ENCODE results near the gene TICRR. TPM values are rescaled to one million over a fixed set of nuclear protein-coding genes. Genes with fewer than 3 reads are reported as not detected.
A peak's percentile ranks its signal among the peaks of the same experiment; 100 is the strongest.

Gene TICRR
- 0.05 TPM in 1 of 2 replicates, not detected in the other for total RNA-seq
- 0.12 TPM for total RNA-seq (2013)
- polyA plus RNA-seq = 0.07 and 0.13 TPM in 2 replicates
- polyA minus RNA-seq = 0.17 and 0.50 TPM in 2 replicates

- ChIA-PET POLR2A (no interaction called here), CTCF (interaction anchor here (0.7 to 1.0 kb wide), 3 partner anchors 13 to 217 kb away, joined by 3 to 4 read pairs (median 3); no protein-coding TSS in a partner anchor)
- Histone ChIP-seq H3K9me3 (ENCODE audit: control extremely low read depth in 1 of 3, control insufficient read depth in 2 of 3, insufficient read depth in 1 of 3, low read length in 2 of 3) (no peaks in the 10 kb centered on the region), H3K36me3 (replicated peaks in 1 of 2; ENCODE audit: control extremely low read depth in 1 of 2, control insufficient read depth in 1 of 2, extremely low read depth in 1 of 2, insufficient read depth in 2 of 2, low read length in 1 of 2) (no peaks in the 10 kb centered on the region), H3K79me2 (ENCODE audit: control insufficient read depth, insufficient read depth, low read length) (peaks cover 14% of the 10 kb centered on the region), H3K9ac (ENCODE audit: low read length) (peak within 1 kb of the TSS; percentile 85), H3K4me2 (replicated peaks; ENCODE audit: low read depth, low read length, poor library complexity, severe bottlenecking) (peak within 1 kb of the TSS; percentile 97), H2AFZ (ENCODE audit: insufficient read depth, low read depth, low read length, poor library complexity, severe bottlenecking) (peak within 1 kb of the TSS; percentile 95), H3K4me1 (ENCODE audit: control insufficient read depth in 2 of 2, insufficient read depth in 2 of 2, low read length in 2 of 2) (peaks cover 6 to 15% of the 10 kb centered on the region in 2 donors), H4K20me1 (ENCODE audit: control insufficient read depth, insufficient read depth, low read length, poor library complexity, severe bottlenecking) (no peaks in the 10 kb centered on the region), H3K27ac (ENCODE audit: low read length in 2 of 2) (no peak within 1 kb of the TSS), H3K4me3 (ENCODE audit: control extremely low read depth in 1 of 5, extremely low read depth in 1 of 5, insufficient read depth in 1 of 5, low read depth in 2 of 5, low read length in 4 of 5) (peak within 1 kb of the TSS; percentile 69 to 91 (median 86)), H3K27me3 (replicated peaks in 1 of 4; ENCODE audit: control extremely low read depth in 1 of 4, control insufficient read depth in 3 of 4, insufficient read depth in 4 of 4, low read length in 3 of 4) (peaks cover 0 to 5% (median 0%) of the 10 kb centered on the region in 4 experiments)
- TF ChIP-seq CTCF (IDR thresholded peaks at IDR 0.05) (no peak), EZH2 (IDR thresholded peaks at IDR 0.05; ENCODE audit: borderline replicate concordance, insufficient read depth, low read depth, low read length, poor library complexity, severe bottlenecking) (no peak)
- Mint-ChIP-seq H3K4me1 (peaks cover 11% of the 10 kb centered on the region), H3K4me3 (peak within 1 kb of the TSS; percentile 82), H3K27ac (peak within 1 kb of the TSS; percentile 57), H3K9me3 (ENCODE audit: insufficient read depth) (no peaks in the 10 kb centered on the region), H3K27me3 (peaks cover 16% of the 10 kb centered on the region)
- DNase-seq = peak; percentile 98
- under 1% methylated on average over 35 of the region's 37 CpGs for WGBS (ENCODE audit: insufficient coverage)
- intact Hi-C loops (cut with micrococcal nuclease) = loop anchor here (1.0 to 10.0 kb wide), 3 partner anchors 240 to 953 kb away; partner anchors contain the start of genes AEN and FANCI
- ATAC-seq (ENCODE audit: low read depth) = peak; percentile 97
Observed at GRCh38 chr15:89575146-89575655, at the start of gene TICRR. TSS of gene TICRR (plus strand) at chr15:89575469. CDS start at chr15:89575587, 118 bp downstream.

- Histone ChIP-seq H3K9me3 (ENCODE audit: control extremely low read depth in 1 of 3, control insufficient read depth in 2 of 3, insufficient read depth in 1 of 3, low read length in 2 of 3) (no peaks in the 10 kb centered on the region), H3K79me2 (ENCODE audit: control insufficient read depth, insufficient read depth, low read length) (no peaks in the 10 kb centered on the region), H3K4me1 (ENCODE audit: control insufficient read depth in 2 of 2, insufficient read depth in 2 of 2, low read length in 2 of 2) (peaks cover 0 to 11% of the 10 kb centered on the region in 2 donors), H3K36me3 (replicated peaks in 1 of 2; ENCODE audit: control extremely low read depth in 1 of 2, control insufficient read depth in 1 of 2, extremely low read depth in 1 of 2, insufficient read depth in 2 of 2, low read length in 1 of 2) (no peaks in the 10 kb centered on the region), H3K4me3 (ENCODE audit: control extremely low read depth in 1 of 5, extremely low read depth in 1 of 5, insufficient read depth in 1 of 5, low read depth in 2 of 5, low read length in 4 of 5) (no peak overlapping the region), H3K27ac (ENCODE audit: low read length in 2 of 2) (no peak overlapping the region), H3K27me3 (replicated peaks in 1 of 4; ENCODE audit: control extremely low read depth in 1 of 4, control insufficient read depth in 3 of 4, insufficient read depth in 4 of 4, low read length in 3 of 4) (peaks cover 0 to 8% (median 0%) of the 10 kb centered on the region in 4 experiments), H4K20me1 (ENCODE audit: control insufficient read depth, insufficient read depth, low read length, poor library complexity, severe bottlenecking) (no peaks in the 10 kb centered on the region), H2AFZ (ENCODE audit: insufficient read depth, low read depth, low read length, poor library complexity, severe bottlenecking) (no peak overlapping the region), H3K9ac (ENCODE audit: low read length) (no peak overlapping the region), H3K4me2 (replicated peaks; ENCODE audit: low read depth, low read length, poor library complexity, severe bottlenecking) (no peak overlapping the region)
- ATAC-seq (ENCODE audit: low read depth) = no peak
- WGBS (ENCODE audit: insufficient coverage) = 91% methylated on average over 6 of the region's 7 CpGs
- peaks cover 4% of the 10 kb centered on the region for H3K4me1 Mint-ChIP-seq
- H3K27me3 Mint-ChIP-seq = peaks cover 12% of the 10 kb centered on the region
- TF ChIP-seq EZH2 (IDR thresholded peaks at IDR 0.05; ENCODE audit: borderline replicate concordance, insufficient read depth, low read depth, low read length, poor library complexity, severe bottlenecking) = no peak
- no peak for TF ChIP-seq CTCF (IDR thresholded peaks at IDR 0.05)
- no peak for DNase-seq
- ChIA-PET POLR2A (no interaction called here), CTCF (no interaction called here)
- H3K9me3 Mint-ChIP-seq (ENCODE audit: insufficient read depth) = no peaks in the 10 kb centered on the region
- no peak overlapping the region for H3K27ac Mint-ChIP-seq
- no peak overlapping the region for H3K4me3 Mint-ChIP-seq
- intact Hi-C loops (cut with micrococcal nuclease) = no loop called here
Observed at GRCh38 chr15:89526181-89526580, 49.1 kb upstream of the TICRR start.
